Right kidney (tissue), 1 donor: ENCODE measurements around the gene COA8.

Experiments used
- DNase-seq: peaks from one replicate; pipeline ENCODE4 v3.0.0-alpha.2; 2016

The COA8 gene

DNA sequence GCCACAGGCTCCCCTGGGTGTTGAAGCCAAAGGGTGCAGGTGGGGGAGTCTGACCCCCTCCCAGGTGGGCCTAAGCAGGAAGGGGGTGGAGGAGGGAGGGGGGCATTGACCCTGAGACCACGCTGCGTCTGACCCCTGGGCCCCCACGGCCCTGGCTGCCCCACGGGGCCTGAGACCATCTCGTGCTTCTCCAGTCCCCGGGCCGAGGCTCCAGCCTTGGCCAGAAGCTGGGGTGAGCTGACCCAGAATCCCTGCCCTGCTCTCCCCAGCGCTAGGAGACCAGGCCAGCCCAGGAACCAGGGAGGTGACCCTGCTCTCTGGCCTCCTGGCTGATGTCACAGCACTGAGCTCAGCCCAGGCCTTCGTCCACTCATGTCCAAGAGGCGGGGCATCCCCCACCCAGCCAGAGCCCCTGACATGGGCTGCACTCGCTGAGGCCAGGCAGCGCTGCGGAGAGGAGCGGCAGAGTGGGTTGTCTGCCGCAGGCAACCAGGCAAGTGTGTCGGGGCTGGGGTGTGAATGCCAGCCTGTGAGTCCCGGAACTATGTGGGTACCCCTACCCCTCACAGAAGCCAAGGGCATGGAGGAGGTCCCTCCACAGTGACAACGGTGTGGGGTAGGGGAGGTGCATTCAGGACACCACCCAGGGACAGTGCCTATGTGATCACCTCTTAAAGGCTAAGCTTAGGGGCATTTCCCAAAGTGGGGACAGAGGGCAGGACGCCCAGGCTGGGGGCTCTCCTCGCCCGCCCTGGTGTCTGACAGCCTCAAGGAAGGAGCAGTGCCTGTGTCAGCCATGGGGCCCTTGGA lies 27.5 kb upstream of the COA8 start:
- no peak for DNase-seq

DNA sequence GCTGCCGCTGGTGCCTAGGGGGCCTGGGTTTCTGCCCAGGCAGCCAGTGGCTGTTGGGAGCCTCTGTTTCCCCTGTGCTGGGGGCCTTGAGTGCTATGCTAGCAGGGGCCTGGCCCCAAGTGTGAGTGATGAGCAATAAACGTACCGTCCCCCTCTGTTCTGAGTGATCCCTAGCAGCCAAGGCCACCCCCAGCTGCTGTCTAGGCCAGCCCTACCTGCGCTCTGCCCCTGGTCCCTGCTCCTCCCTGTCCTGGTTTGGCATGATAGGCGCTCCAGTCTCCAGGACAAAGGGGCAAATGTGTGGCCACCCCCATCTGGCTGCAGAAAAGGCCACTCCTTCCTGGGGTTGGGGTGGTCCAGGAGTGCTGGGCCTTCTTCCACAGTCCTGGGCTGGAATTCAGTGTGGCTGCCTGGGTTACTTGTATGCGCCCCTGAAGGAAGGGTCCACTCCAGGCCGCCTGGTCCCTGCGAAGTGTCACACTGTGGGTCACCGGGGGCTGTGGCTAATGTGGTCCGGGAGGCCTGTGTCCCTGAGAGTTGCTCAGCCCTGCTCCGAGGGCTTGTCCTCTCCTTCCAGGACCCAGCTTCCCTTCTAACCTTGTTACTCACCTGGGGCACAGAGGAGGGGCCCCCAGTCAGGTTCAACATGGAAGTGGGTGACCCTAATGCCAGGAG lies 26.7 kb upstream of the COA8 start:
- DNase-seq: no peak

DNA sequence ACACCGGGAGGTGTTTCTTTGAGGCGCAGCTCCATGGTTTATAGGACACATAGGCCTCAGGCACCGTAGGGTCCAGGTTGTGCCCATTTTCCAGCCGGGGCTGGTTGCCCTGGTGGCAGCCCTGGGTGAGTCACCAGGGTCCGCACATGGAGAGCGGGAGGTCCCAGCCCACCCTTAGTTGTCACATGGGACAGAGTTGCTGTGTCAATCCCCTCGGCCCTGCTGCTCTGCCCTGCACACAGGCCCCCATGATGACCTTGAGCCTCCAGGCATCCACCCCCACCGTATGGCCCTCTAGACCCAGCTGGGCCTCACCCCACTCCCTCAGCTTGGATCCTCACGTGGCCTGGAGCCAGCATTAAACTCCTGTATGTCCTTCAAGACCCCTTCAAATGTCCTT lies 26.1 kb upstream of the COA8 start:
- DNase-seq: no peak

GRCh38 chr14:103537175-103537990 lies 25.4 kb upstream of the COA8 start:
- no peak for DNase-seq

DNA sequence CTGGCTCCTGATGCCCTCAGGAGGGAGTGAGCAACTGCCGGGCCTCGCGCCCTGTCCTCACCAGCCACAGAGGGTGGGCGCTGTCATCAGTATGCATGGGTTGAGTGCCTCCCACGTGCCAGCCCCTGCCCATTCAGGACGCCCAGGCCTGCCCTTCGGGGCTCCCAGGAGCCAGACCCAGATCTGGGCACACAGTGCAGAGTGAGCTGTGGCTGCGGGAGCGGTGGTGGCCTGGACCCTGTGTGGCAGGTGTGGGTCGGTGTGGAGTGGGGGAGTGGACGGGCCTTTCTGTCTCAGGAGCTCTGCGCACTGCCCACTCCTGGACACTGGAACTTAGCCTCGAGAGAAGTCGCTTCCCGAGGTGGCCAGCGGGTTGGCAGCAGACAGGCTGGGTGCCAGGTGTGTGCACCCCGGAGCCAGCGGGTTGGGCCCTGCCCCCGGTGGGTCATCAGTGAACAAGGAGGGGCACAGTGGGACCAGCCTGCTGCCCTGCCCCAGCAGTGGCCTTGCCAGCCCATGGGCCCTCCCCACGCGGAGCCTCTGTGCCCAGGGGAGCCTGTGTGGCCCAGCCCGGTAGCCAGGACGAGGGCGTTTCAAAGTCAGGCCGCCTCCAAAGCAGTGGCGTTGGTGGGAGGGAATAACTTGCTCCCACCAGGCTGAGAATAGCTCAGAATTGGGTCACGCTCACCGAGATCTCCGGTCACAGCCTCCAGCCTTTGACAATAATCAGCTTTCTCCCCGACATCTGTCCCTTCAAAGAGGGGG lies 24.3 kb upstream of the COA8 start:
- DNase-seq: no peak

DNA sequence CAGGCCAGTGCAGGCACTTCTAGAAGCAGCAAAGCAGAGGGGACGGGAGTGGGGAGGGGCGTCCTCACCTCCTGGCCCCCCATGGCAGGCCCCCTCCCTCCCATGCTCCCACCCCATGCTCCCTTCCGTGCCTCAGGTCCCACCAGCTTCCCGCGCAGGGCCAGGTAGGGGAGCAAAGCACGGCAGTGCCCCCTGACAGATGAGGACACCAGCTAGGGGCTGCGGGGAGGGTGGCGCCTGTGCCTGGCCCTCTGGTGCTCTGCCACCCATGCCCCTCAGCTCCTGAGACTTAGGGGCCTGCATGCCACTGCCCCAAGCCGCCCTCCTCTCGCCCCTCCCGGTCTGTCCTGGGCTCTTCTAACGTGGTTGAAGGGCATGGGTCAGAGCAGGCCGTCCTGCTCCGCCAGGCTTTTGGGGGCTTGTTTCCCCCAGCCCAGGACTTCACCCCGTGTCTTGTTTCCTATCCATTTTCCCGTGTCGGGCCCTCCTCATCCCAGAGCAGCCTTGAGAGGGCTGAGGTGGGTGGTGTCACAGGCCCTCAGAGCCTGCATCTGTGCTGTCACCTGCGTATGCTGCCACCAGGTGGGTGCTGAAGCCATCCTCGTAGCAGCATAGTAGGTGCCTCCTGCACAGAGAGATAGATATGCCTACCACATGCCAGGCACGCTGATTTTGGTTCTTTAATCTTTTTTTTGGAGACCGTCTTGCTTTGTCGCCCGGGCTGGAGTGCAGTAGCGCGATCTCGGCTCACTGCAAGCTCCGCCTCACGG lies 23.5 kb upstream of the COA8 start:
- no peak for DNase-seq

DNA sequence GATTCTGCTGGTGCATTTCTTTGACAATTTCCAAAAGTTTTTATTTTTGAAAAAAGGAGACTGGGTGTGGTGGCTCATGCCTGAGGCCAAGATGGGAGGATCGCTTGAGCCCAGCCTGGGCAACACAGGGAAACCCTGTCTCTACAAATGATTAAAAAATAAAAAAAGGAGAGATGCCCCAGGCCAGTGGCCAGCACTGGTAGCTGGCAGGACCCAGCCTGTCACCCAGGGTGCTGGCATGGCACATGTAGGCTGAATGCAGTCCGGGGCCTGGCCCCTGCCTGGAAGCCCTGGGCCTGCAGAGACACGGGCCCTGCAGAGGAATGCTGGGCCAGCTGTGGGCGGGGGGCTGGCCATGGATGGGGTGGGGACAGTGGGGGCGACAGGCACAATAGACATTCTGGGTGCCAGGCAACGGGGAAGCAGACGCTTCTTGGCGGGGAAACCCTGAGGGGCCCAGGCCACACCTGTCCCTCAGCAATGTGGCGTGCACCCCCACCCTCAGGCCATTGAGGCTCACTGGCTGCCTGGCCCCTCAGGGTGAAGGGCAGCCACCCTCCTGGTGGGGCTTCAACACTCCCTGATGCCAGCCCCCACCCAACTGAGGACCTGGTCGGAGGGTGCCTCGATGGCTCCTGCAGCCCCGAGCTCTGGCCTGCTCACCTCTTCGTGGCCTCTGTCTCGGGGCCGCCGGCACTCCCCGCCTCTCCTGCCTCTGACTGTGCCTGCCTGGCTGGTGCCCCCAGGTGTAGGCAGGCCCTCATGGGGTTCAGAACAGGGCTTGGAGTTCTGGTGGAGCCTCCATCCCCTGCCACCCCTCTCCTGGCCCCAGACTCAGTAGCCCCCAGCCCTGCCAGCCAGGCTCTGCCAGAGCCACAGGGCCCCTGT lies 21.7 kb upstream of the COA8 start:
- no peak for DNase-seq

DNA sequence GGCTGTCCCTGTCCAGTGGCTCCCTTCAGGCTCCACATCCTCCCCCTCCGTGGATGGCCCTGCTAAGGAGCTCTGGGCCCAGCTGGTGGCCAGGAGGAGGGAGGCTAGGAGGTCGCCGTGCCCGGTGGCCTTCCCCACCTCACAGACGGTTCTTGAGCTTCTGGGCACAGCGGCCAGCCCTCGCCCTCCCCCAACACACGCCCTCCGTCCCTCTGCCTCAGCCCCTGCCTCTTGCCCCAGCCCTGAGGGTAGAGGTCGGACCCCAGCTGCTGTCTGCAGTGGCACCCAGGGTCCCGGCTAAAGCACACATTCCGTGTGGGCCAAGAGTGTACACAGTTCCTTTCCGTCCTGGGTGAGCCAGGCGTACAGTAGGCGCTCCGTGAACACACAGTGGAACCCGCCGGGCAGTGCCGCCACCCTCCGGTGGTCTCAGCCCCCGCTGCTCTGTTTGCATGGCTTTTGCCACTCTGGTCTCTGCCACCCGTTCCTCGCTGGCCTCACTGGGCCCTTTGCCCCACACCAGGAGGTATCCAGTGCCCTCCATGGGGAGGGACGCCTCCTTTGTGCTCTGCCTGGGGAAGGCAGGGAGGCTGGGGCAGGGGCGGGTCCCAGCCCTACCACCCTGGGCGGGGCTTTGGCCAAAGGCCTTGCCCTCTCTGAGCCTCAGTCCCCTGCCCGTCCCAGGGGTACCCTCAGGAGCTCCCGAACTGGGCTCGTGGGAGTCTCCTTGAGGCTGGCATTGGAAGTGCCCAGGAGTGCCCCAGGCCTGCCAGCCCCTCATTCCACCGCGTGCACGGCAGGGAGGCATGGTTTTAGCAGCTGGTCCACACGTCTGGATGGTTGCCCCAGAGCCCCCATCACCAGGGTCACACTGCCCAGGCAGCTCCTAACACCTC lies 20.8 kb upstream of the COA8 start:
- DNase-seq: peak; percentile 30

GRCh38 chr14:103542605-103543088 lies 20.1 kb upstream of the COA8 start:
- no peak for DNase-seq

GRCh38 chr14:103543140-103543539 lies 19.6 kb upstream of the COA8 start:
- no peak for DNase-seq

DNA sequence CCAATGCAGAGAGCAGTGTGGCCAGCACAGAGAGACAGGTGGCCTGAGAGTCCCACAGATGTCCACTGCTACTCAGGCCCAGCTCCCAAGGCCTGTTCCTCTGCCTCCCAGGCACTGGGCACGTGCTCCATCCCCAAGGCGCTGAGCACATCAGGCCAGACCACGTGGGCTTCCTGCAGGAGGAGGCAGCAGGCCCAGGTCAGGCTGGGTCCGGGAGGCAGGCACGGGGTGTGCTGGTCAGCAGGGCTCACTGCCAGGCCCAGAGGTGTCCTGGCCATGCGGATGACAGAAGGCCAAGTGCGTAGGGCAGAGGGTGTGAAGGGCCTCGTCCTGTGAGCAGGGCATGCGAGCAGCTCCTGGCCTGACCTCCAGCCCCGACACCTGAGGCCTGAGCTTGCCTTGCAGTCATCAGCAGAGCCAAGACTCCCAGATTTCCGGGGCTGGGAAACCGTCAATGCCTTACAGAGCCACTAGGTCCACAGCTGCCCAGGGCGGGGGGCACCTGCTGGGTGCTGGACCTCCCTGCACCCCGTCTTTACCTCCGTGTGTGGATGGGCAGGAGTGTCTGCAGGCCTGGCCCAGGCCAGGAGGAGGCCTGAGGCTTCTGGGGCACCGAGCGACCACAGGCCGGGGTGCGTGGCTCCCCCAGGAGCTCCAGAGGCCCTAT lies 18.9 kb upstream of the COA8 start:
- DNase-seq: no peak

GRCh38 chr14:103544388-103545218 lies 18.2 kb upstream of the COA8 start:
- no peak for DNase-seq

- DNase-seq: no peak
These were observed 17.4 kb upstream of the COA8 start for GRCh38 chr14:103545219-103545914.

GRCh38 chr14:103545915-103546651 lies 16.7 kb upstream of the COA8 start:
- DNase-seq: no peak

DNA sequence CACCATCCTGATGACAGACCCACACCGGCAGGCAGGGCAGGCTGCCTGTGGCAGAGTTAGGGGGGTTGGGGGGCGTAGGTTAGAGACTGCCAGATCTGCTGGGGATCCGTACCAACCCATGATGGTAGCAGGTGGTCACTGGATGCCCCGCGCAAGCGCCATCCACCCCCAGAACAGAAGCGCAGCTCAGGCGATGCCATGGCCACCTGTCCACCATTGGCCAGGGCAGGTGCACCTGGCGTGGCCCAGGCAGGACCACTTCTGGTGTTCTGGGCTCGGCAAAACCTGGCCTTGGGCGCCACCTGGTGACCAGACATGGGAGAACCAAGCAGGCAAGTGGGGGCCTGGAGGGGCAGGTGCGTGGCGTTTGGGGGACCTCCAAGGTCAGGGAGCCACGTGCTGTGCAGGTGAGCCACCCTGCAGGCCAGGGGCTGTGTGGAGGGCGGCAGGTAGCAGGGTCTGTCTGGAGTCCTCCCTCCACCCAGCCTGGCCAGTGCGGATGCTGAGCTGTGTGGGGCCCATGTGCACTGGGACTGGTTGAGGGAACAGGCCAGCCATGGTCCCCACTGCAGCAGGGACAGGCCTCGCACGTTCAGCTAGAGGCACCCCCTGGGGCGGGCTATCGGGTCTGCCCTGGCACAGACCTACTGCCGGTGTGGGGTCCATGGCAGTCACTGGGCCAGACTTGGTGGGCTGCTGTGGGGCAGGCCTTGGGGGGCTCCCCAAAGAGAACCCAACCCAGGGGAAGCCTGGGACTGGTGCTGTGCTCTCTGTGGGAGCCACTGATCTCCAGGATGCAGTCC lies 15.9 kb upstream of the COA8 start:
- DNase-seq: peak; percentile 71
